D721Med (cell line): ENCODE data around the gene LILRA6.
"Not testable (repeated sequence)": the region's sequence is repeated elsewhere in the genome, so short reads cannot be mapped to it uniquely, and the experiment has no call there.

Experiments
- DNase-seq: peaks from one replicate; pipeline ENCODE4 v3.0.0; 2011; ENCODE audit warnings: low spot score; ENCODE audit not compliant: insufficient read length
- FAIRE-seq: peaks from 2 replicates; lab custom pipeline; 2011; peaks lifted over from hg19 to GRCh38; lab: Jason Lieb, UNC
- TF ChIP-seq, protein P1 (sequence below): IDR thresholded peaks from 2 replicates; pipeline ENCODE4 v1.5.1; 2012; ENCODE audit warnings: mild to moderate bottlenecking, control low read depth; ENCODE audit not compliant: insufficient read depth; ENCODE audit errors: missing control alignments

Gene LILRA6

DNA sequence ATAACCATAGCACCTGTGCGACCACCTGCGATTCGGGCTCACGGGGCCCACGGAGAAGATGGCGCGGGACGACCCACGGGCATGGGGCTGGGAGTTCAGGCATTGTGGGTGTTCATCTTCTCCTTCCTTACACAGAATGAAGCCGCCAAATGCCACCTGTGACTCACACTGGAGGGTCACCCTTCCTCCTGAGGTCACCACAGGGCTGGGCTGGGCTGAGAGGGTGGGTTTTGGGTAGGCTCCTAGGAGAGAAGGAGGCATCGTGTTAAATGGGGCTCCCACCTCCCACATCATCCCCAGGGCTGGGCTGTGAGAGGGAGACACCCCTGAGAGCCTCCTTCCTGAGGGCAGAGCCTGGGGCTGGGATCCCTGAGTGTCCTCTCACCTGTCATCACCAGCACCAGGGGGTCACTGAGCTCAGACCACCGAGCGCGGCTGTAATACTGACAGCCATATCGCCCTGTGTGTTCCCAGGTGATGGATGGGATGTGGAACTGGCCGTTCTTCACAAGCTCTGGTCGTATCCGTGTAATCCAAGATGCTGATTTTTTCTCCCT lies 36.9 kb upstream of the LILRA6 start:
- TF ChIP-seq, protein P1, sequence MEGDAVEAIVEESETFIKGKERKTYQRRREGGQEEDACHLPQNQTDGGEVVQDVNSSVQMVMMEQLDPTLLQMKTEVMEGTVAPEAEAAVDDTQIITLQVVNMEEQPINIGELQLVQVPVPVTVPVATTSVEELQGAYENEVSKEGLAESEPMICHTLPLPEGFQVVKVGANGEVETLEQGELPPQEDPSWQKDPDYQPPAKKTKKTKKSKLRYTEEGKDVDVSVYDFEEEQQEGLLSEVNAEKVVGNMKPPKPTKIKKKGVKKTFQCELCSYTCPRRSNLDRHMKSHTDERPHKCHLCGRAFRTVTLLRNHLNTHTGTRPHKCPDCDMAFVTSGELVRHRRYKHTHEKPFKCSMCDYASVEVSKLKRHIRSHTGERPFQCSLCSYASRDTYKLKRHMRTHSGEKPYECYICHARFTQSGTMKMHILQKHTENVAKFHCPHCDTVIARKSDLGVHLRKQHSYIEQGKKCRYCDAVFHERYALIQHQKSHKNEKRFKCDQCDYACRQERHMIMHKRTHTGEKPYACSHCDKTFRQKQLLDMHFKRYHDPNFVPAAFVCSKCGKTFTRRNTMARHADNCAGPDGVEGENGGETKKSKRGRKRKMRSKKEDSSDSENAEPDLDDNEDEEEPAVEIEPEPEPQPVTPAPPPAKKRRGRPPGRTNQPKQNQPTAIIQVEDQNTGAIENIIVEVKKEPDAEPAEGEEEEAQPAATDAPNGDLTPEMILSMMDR = no peak
- no peak for DNase-seq
- FAIRE-seq = no peak

- not testable (repeated sequence) for DNase-seq, FAIRE-seq
Observed at GRCh38 chr19:54278571-54279195, 36.1 kb upstream of the LILRA6 start.

GRCh38 chr19:54278056-54278455 lies 35.5 kb upstream of the LILRA6 start:
- DNase-seq, FAIRE-seq: not testable (repeated sequence)

DNA sequence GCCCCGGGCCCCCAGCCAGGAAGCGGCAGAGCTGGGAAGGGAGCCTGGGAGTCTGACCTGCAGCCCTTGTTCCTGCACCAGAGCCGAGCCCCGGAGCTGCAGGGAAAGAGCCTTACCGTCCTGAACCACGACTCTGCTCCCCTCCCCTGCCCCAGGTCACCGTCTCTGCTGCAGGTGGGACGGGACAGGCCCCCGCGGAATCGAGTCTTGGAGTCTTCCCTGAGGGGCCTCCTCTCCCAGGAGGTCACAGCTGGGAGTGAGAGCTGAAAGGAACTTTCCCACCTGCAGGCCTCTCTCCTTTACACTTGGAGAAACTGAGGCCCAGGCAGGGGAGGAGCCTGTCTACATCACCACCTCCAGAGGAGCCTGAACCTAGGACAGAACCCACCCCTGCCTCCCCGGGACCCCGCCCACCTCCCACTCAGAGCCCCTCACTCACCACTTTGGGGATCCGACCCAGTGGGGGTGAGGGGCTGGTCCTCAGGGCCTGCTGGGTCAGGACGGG lies 34.6 kb upstream of the LILRA6 start:
- DNase-seq, FAIRE-seq: not testable (repeated sequence)

- DNase-seq (no peak), FAIRE-seq (no peak)
- TF ChIP-seq, protein P1 = no peak
Observed at GRCh38 chr19:54275951-54276350, 33.4 kb upstream of the LILRA6 start.

DNA sequence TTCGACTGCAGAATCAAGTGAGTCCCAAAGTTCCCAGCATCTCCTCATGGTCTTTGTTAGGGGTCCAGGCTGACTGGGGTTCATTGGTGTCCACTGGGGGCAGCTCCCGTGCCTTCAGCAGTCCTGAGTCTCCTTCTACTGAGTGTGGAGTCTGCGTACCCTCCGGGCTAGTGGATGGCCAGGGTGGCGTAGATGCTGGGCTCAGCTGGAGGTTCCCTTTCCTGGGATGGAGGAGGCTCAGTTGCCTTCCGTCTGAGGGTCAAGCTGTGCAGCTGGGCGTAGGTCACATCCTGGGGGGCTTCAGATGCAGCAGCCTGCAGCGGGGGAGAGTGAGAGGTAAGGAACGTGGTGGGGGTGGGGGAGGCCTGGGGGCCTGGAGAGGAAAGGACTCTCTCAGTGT lies 31.9 kb upstream of the LILRA6 start:
- DNase-seq, FAIRE-seq: not testable (repeated sequence)

GRCh38 chr19:54273821-54274220 lies 31.2 kb upstream of the LILRA6 start:
- DNase-seq = no peak
- FAIRE-seq = no peak
- TF ChIP-seq, protein P1 = no peak

GRCh38 chr19:54272181-54272580 lies 29.6 kb upstream of the LILRA6 start:
- FAIRE-seq, DNase-seq: not testable (repeated sequence)

- not testable (repeated sequence) for FAIRE-seq, DNase-seq
Observed at GRCh38 chr19:54271587-54271986, 29.0 kb upstream of the LILRA6 start.

GRCh38 chr19:54271106-54271505 lies 28.5 kb upstream of the LILRA6 start:
- no peak for FAIRE-seq
- no peak for DNase-seq
- TF ChIP-seq, protein P1 = no peak
